Sciatic nerve (tissue), 2 donors: ENCODE results near the gene HDAC2. TPM values are rescaled to one million over a fixed set of nuclear protein-coding genes. Genes with fewer than 3 reads are reported as not detected.
"Not testable (repeated sequence)": the region's sequence is repeated elsewhere in the genome, so short reads cannot be mapped to it uniquely, and the experiment has no call there.

Source experiments
- ATAC-seq: fragments of 200-7000 bp; cut with Tn5 transposase; one replicate; pipeline ENCODE4 v1.9.1; 2020; ENCODE audit warnings: mild to moderate bottlenecking, moderate library complexity
- DNase-seq: peaks from one replicate; pipeline ENCODE4 v3.0.0-alpha.2; 2020; ENCODE audit warnings: low spot score
- intact Hi-C: fragments of 100-400 bp; cut with DNase I; formaldehyde crosslinking; loops from one replicate; pipeline ENCODE4 v1.14.2; 2022
- total RNA-seq: library from RNA; stranded (reverse); fragmentation: NEBNext Ultra II Directional; extraction: Animal tissue kit (Norgen Biotek cat#: 25700); gene quantifications from one replicate; pipeline ENCODE4 v1.2.1, GENCODE V29; 2021
- donor health status: DM: no; HTN: no; CAD: no.
- donor health status: DM: no; HTN: no; CAD: no.

HDAC2 gene
- total RNA-seq: 62.9 TPM

DNA sequence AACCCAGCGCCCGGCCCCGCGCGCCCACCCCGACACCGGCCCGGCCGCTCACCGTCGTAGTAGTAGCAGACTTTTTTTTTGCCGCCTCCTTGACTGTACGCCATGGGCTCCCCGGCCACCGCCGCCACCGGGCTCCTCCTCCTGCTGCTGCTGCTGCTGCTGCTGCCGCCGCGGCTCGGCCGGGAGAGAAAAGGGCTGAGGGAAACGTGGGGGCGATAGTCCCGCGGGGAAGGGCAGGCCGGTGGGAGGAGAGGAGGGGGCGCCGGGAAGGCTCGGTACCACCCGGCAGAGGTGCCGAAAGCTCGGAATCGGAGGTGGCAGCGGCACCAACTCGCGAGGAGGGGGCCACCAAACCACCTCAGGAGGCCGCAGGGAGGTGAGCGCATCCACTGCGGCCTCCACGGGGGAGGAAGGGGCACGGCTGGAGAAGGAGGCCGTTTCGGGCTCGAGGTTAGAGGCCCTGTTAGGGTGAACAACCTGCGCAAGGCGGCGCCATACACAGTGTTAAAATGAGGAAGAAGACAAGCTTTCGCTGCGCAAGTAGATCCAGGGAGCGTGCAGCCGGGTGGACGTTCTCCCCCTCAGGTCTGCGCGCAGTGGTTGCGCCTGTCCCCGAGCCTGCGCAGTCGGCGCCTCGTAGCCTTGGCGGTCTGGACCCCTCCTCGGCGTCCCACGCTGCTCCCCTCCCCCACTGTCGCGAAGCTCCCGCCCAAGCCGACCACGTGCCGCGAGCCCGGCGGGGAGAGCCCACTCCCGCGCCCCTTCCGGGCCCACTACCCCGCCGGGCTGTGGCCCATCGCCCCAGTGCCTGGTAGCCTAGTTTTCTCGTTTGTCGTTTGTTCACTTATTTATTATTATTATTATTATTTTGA lies at the start of gene HDAC2:
TSS of gene HDAC2 (minus strand) at position 344 of the 872 bp plus-strand sequence. CDS start at position 104, 240 bp downstream.
- ATAC-seq: peak; percentile 96
- intact Hi-C loops: no loop called here
- DNase-seq: peak; percentile 92

- ATAC-seq (no peak), DNase-seq (no peak)
- intact Hi-C loops: no loop called here
Observed at GRCh38 chr6:114020196-114020595, 49.2 kb upstream of the HDAC2 start.

- DNase-seq, ATAC-seq, intact Hi-C loops: not testable (repeated sequence)
Observed at GRCh38 chr6:114017146-114017545, 46.2 kb upstream of the HDAC2 start.

GRCh38 chr6:114014106-114014505 lies 43.2 kb upstream of the HDAC2 start:
- ATAC-seq, DNase-seq, intact Hi-C loops: not testable (repeated sequence)

GRCh38 chr6:114011486-114011885 lies 40.5 kb upstream of the HDAC2 start:
- ATAC-seq, intact Hi-C loops, DNase-seq: not testable (repeated sequence)

DNA sequence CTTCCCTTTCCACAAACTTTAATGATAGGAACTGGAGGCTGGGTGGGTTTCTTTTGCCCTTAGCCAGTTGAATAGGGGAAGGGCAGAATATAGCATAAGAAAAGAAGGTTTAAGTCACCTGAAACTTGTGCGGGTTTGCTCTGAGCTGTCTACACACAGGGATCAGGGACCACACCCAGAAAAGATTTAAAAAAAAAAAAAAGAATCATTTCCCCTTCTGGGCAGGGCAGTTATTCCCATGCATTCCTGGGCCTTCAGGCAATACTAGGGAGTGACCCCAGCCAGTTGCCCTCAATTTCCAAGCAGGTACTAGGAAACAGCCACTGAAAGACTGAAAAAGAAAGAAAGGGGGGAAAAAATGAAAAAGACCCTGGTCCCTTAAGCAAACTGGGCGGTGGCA lies 39.6 kb upstream of the HDAC2 start:
- ATAC-seq (no peak), DNase-seq (no peak)
- intact Hi-C loops: no loop called here

- ATAC-seq (no peak), DNase-seq (no peak)
- intact Hi-C loops: no loop called here
Observed at GRCh38 chr6:114009192-114009591, 38.2 kb upstream of the HDAC2 start.

- ATAC-seq: no peak
- no peak for DNase-seq
- intact Hi-C loops: no loop called here
Observed at GRCh38 chr6:114008331-114008730, 37.4 kb upstream of the HDAC2 start.

- DNase-seq (no peak), ATAC-seq (no peak)
- intact Hi-C loops: no loop called here
Observed at GRCh38 chr6:114007516-114007915, 36.6 kb upstream of the HDAC2 start.

- ATAC-seq (no peak), DNase-seq (no peak)
- intact Hi-C loops: no loop called here
Observed at GRCh38 chr6:114001354-114001753, 30.4 kb upstream of the HDAC2 start.

DNA sequence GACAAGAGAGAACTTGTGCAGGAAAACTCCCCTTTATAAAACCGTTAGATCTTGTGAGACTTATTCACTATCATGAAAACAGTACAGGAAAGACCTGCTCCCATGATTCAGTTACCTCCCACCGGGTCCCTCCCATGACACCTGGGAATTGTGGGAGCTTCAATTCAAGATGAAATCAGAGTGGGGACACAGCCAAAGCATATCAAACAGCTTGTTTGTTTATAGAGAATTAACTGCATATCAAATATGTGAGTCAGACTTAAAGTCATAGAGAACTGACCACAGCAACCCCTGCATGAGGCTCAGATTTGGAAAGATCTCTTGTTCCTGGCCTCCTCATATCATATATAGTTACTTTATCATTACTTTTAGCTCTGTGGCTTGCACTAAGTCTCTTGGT lies 29.1 kb upstream of the HDAC2 start:
- DNase-seq (no peak), ATAC-seq (no peak)
- intact Hi-C loops: no loop called here

DNA sequence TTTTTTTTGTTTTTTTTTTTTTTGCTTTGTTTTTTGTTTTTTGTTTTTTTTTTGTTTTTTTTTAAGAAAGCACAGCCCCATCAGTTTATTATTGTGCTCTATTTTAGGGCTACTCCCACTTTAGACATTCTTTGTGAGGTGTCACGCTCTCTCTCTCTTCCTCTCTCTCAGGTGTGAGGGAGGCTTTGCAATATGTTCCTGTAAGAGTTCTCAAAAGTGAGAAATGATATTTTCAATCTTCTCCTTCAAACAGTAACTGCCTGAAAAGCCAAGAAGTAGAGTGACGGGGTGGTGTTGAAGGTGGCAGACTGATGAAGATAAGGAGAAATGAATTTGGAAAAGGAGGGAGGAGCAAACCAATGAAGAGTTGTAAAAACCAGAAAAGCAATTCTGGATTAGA lies 28.3 kb upstream of the HDAC2 start:
- intact Hi-C loops: no loop called here

GRCh38 chr6:113998811-113999210 lies 27.9 kb upstream of the HDAC2 start:
- ATAC-seq: no peak
- intact Hi-C loops: no loop called here
- no peak for DNase-seq

More for the DNA sequence above, 28.3 kb upstream of the HDAC2 start:
- ATAC-seq (no peak), DNase-seq (no peak)

DNA sequence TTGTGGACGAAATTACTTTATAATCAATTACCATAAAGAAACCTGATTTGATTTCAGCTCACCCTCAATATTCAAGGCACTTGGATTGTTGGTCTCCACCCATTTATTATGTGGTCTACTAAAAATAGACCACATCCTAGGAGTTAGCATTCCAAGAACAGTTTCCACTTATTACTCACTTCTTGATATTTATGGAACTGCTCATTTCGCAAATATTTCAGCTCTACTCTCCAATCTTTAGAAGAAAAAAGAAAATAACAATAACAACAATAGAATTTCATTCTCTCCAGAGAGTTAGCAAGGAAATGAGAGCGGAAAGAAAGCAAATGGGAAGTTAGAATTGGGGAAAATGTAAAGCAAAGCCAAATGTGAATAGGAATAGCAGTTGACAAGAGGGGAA lies 26.2 kb upstream of the HDAC2 start:
- ATAC-seq: peak; percentile 75
- no peak for DNase-seq
- intact Hi-C loops: no loop called here

DNA sequence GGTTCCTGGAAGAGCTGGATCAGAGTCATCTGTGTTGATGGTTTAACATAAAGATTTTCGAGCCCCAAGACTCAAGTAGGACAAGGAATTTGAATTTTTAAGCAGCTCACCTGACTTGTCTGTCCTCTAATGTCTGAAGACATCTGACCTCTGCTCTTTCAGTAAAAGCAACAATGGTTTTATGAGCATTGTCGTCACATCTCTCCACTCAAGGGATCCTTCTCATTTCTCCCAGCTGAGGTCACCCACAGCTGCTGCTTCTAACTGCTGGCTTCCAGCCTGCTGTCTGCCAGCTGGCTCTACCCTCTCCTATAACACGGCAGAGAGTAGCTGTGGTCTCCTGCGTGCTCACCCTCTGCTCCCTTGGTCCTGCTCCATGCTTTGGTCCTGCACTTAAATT lies 24.7 kb upstream of the HDAC2 start:
- intact Hi-C loops: no loop called here
- ATAC-seq (peak; percentile 94), DNase-seq (peak; percentile 61)

DNA sequence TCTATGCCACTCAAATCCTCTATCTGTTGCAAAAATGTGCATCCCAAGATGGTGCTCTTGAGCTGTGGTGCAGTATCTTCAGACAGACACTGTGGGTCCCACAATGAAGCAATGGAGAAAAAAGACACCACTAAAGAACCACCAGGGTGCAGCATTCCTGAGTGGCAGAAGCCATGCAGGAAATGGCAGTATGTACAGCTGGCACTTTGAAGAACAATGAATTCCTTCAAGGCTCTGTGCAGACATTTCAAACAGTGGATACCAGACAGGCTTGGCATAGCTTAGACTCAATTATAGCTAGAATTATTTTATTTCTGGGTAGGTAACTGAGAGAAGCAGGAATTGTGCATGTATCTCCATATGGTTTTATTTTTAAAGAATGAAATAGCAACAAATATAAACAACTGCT lies 24.0 kb upstream of the HDAC2 start:
- intact Hi-C loops: no loop called here
- ATAC-seq: peak; percentile 61
- no peak for DNase-seq

DNA sequence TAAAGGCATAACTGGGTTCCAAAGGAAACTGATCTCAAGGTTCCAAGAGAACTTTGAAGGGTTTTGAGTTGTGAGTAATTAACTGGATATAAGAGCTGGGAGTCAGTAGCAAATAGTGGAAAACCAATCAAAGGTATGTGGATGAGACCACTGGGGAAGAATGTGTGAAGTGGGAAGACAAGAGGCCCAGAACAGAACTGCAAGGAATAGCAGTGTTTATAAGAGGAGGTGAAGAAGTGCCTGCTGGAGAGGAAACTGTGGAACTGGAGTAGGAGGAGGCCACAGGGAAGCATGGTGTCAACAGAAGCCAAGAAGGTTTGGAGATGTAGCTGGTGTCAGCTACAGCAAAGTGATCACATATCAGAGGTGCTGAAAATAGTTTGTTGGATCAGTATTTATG lies 18.7 kb upstream of the HDAC2 start:
- no peak for DNase-seq
- intact Hi-C loops: no loop called here
- no peak for ATAC-seq

DNA sequence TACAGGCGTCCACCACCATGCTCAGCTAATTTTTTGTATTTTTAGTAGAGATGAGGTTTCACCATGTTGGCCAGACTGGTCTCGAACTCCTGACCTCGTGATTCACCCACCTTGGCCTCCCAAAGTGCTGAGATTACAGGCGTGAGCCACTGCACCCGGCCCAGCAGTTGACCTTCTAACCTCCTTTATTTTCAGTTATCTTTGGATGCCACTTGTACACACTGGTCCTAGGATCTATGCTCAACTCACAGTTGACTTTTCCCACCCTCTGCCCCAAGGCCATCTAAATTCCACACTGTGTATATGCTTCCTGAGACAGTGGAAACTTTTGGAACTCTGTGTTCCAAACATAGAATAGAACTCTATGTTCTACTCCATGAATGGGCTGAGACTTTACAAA lies 11.7 kb upstream of the HDAC2 start:
- DNase-seq, ATAC-seq, intact Hi-C loops: not testable (repeated sequence)

- ATAC-seq (no peak), DNase-seq (no peak)
- intact Hi-C loops: no loop called here
Observed at GRCh38 chr6:113982055-113982550, 11.2 kb upstream of the HDAC2 start.

GRCh38 chr6:113980937-113981554 lies 10.1 kb upstream of the HDAC2 start:
- intact Hi-C loops: no loop called here
- no peak for ATAC-seq

More at GRCh38 chr6:113980937-113981554, 10.1 kb upstream of the HDAC2 start:
- DNase-seq: no peak
